HepG2 (cell line): ENCODE results near the gene VWA1. TPM values are rescaled to one million over a fixed set of nuclear protein-coding genes. Genes with fewer than 3 reads are reported as not detected.

Source experiments
- AKAP8 ChIP-seq: sonication (generic); formaldehyde crosslinking; IDR thresholded peaks from 2 replicates; pipeline ENCODE4 v1.5.1; 2020; ENCODE audit warnings: mild to moderate bottlenecking, missing genetic modification reagents
- GABPB1 ChIP-seq: IDR thresholded peaks from 2 replicates; pipeline ENCODE4 v1.6.1; 2016; ENCODE audit warnings: mild to moderate bottlenecking, missing genetic modification reagents, moderate library complexity, missing compliant biosample characterization
- HDAC2 ChIP-seq: sonication (generic); formaldehyde crosslinking; IDR thresholded peaks from 2 replicates; pipeline ENCODE4 v1.4.0; 2020; ENCODE audit warnings: missing genetic modification reagents
- MEIS1 ChIP-seq: sonication (generic); formaldehyde crosslinking; IDR thresholded peaks from 2 replicates; pipeline ENCODE4 v1.9.0; 2021; ENCODE audit warnings: mild to moderate bottlenecking, missing genetic modification reagents, moderate library complexity, borderline replicate concordance
- NFATC3 ChIP-seq: sonication (generic); formaldehyde crosslinking; IDR thresholded peaks from 2 replicates; pipeline ENCODE4 v1.5.1; 2020; ENCODE audit warnings: mild to moderate bottlenecking, missing genetic modification reagents
- RBFOX2 ChIP-seq: fragments of 200-400 bp; formaldehyde crosslinking; IDR thresholded peaks from 2 replicates; pipeline ENCODE4 v1.6.1; 2017; ENCODE audit warnings: low read depth, mild to moderate bottlenecking, low read length
- ZFP91 ChIP-seq: sonication (generic); formaldehyde crosslinking; IDR thresholded peaks from 2 replicates; pipeline ENCODE4 v1.9.0; 2022; ENCODE audit warnings: missing genetic modification reagents, mild to moderate bottlenecking, borderline replicate concordance
- ZNF687 ChIP-seq: sonication (generic); formaldehyde crosslinking; IDR thresholded peaks from 2 replicates; pipeline ENCODE4 v1.5.1; 2020; ENCODE audit warnings: mild to moderate bottlenecking, missing genetic modification reagents, moderate library complexity
- polyA plus RNA-seq, 8 experiments: library from polyadenylated mRNA; depleted of rRNA in 3 of 8; stranded (reverse) in 7 of 8; unstranded in 1 of 8; fragments of >200 nt; fragmentation: Illumina TruSeq in 4 of 8; extraction: Trizol in 4 of 8; gene quantifications; 2 replicates each; pipeline versions ENCODE4 v1.2.1 to v1.2.3, GENCODE V29; 2011 to 2016; ENCODE audit warnings: low read depth in 4 of 8, missing spikeins in 1 of 8, mixed read lengths in 1 of 8; ENCODE audit not compliant: insufficient read depth in 1 of 8
- total RNA-seq, 5 experiments: library from RNA; depleted of rRNA; stranded (reverse); fragments of >200 nt; fragmentation: Illumina TruSeq; extraction: Trizol; gene quantifications; 2 replicates each; pipeline ENCODE4 v1.2.3, GENCODE V29; 2016; ENCODE audit warnings: low read depth in 1 of 5
- TF ChIP-seq, protein P1 (sequence below): IDR thresholded peaks from 2 replicates; pipeline ENCODE4 v1.6.1; 2016; ENCODE audit warnings: missing genetic modification reagents, missing compliant biosample characterization
- TF ChIP-seq, protein P2 (sequence below): IDR thresholded peaks from 2 replicates; pipeline ENCODE4 v1.6.1; 2018; ENCODE audit warnings: missing genetic modification reagents, mild to moderate bottlenecking, missing compliant biosample characterization
- TF ChIP-seq, protein P3 (sequence below): fragments of 450-650 bp; IDR thresholded peaks from 2 replicates; pipeline ENCODE4 v1.6.1; 2017; ENCODE audit warnings: mild to moderate bottlenecking
- TF ChIP-seq, protein P4 (sequence below): sonication (generic); formaldehyde crosslinking; IDR thresholded peaks from 2 replicates; pipeline ENCODE4 v1.5.0; 2020; ENCODE audit warnings: mild to moderate bottlenecking, missing genetic modification reagents, borderline replicate concordance

Gene VWA1
- total and polyA plus RNA-seq, 2 of the 13 experiments (the other 11 are each of a cell fraction or from before 2014, with no cell fraction given): 40.9 to 57.5 TPM

DNA sequence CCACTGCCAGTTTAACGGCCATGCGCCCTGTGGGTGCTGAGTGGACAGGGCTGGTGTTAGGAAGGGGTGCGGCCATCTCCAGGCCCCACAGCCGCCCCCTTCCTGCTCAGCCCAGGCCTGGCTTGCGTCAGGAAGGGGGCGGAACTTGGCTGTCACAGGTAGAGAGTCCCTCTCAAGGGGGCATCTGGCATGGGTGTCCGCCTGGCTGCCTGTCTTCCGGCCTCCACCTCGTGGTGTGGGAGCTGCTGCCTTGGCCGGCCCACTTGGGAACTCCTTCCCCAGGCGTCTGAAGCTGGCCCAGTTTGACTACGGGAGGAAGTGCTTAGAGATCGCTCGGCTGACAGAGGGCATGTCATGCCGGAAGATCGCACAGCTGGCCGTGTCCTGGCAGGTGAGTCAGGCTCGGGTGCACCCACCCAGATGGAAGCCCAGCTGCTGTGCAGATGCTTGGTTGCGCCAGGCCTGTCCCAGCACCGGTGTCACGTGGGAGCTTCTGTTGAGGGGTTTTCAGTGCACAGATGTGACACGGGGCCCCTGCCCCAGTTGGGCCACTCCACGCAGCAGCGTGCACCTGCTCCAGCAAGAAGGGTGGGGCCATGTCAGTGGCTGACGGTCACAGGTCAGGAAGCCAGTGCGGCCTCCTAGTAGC lies 27.0 kb downstream of the VWA1 start (continued):
- TF ChIP-seq, protein P1, sequence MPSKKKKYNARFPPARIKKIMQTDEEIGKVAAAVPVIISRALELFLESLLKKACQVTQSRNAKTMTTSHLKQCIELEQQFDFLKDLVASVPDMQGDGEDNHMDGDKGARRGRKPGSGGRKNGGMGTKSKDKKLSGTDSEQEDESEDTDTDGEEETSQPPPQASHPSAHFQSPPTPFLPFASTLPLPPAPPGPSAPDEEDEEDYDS (CRISPR knock-in tag): 0 out of 2 replicates have a peak, but pooled peaks have one; percentile 26
- peak; percentile 77 for TF ChIP-seq GABPB1 (CRISPR knock-in tag)
- TF ChIP-seq, protein P2, sequence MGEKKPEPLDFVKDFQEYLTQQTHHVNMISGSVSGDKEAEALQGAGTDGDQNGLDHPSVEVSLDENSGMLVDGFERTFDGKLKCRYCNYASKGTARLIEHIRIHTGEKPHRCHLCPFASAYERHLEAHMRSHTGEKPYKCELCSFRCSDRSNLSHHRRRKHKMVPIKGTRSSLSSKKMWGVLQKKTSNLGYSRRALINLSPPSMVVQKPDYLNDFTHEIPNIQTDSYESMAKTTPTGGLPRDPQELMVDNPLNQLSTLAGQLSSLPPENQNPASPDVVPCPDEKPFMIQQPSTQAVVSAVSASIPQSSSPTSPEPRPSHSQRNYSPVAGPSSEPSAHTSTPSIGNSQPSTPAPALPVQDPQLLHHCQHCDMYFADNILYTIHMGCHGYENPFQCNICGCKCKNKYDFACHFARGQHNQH (CRISPR knock-in tag): peak; percentile 71; the same call in 1 of the 2 replicates
- TF ChIP-seq NFATC3 (CRISPR knock-in tag): 0 out of 2 replicates have a peak, but pooled peaks have one; percentile 49
- peak; percentile 46; the same call in 1 of the 2 replicates for TF ChIP-seq RBFOX2
- TF ChIP-seq AKAP8: peak; percentile 23; the same call in 1 of the 2 replicates
- TF ChIP-seq ZFP91 (CRISPR knock-in tag): peak; percentile 34; the same call in 1 of the 2 replicates
- TF ChIP-seq, protein P3, sequence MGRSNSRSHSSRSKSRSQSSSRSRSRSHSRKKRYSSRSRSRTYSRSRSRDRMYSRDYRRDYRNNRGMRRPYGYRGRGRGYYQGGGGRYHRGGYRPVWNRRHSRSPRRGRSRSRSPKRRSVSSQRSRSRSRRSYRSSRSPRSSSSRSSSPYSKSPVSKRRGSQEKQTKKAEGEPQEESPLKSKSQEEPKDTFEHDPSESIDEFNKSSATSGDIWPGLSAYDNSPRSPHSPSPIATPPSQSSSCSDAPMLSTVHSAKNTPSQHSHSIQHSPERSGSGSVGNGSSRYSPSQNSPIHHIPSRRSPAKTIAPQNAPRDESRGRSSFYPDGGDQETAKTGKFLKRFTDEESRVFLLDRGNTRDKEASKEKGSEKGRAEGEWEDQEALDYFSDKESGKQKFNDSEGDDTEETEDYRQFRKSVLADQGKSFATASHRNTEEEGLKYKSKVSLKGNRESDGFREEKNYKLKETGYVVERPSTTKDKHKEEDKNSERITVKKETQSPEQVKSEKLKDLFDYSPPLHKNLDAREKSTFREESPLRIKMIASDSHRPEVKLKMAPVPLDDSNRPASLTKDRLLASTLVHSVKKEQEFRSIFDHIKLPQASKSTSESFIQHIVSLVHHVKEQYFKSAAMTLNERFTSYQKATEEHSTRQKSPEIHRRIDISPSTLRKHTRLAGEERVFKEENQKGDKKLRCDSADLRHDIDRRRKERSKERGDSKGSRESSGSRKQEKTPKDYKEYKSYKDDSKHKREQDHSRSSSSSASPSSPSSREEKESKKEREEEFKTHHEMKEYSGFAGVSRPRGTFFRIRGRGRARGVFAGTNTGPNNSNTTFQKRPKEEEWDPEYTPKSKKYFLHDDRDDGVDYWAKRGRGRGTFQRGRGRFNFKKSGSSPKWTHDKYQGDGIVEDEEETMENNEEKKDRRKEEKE: no peak
- 0 out of 2 replicates have a peak, but pooled peaks have one; percentile 12 for TF ChIP-seq MEIS1 (CRISPR knock-in tag)
- TF ChIP-seq, protein P4, sequence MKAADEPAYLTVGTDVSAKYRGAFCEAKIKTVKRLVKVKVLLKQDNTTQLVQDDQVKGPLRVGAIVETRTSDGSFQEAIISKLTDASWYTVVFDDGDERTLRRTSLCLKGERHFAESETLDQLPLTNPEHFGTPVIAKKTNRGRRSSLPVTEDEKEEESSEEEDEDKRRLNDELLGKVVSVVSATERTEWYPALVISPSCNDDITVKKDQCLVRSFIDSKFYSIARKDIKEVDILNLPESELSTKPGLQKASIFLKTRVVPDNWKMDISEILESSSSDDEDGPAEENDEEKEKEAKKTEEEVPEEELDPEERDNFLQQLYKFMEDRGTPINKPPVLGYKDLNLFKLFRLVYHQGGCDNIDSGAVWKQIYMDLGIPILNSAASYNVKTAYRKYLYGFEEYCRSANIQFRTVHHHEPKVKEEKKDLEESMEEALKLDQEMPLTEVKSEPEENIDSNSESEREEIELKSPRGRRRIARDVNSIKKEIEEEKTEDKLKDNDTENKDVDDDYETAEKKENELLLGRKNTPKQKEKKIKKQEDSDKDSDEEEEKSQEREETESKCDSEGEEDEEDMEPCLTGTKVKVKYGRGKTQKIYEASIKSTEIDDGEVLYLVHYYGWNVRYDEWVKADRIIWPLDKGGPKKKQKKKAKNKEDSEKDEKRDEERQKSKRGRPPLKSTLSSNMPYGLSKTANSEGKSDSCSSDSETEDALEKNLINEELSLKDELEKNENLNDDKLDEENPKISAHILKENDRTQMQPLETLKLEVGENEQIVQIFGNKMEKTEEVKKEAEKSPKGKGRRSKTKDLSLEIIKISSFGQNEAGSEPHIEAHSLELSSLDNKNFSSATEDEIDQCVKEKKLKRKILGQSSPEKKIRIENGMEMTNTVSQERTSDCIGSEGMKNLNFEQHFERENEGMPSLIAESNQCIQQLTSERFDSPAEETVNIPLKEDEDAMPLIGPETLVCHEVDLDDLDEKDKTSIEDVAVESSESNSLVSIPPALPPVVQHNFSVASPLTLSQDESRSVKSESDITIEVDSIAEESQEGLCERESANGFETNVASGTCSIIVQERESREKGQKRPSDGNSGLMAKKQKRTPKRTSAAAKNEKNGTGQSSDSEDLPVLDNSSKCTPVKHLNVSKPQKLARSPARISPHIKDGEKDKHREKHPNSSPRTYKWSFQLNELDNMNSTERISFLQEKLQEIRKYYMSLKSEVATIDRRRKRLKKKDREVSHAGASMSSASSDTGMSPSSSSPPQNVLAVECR (CRISPR knock-in tag): peak; percentile 57; the same call in 1 of the 2 replicates
- peak; percentile 53; the same call in 1 of the 2 replicates for TF ChIP-seq HDAC2 (CRISPR knock-in tag)
- TF ChIP-seq ZNF687 (CRISPR knock-in tag): peak; percentile 79
